ENCODE measurements around the gene ADGRA3.

DNA sequence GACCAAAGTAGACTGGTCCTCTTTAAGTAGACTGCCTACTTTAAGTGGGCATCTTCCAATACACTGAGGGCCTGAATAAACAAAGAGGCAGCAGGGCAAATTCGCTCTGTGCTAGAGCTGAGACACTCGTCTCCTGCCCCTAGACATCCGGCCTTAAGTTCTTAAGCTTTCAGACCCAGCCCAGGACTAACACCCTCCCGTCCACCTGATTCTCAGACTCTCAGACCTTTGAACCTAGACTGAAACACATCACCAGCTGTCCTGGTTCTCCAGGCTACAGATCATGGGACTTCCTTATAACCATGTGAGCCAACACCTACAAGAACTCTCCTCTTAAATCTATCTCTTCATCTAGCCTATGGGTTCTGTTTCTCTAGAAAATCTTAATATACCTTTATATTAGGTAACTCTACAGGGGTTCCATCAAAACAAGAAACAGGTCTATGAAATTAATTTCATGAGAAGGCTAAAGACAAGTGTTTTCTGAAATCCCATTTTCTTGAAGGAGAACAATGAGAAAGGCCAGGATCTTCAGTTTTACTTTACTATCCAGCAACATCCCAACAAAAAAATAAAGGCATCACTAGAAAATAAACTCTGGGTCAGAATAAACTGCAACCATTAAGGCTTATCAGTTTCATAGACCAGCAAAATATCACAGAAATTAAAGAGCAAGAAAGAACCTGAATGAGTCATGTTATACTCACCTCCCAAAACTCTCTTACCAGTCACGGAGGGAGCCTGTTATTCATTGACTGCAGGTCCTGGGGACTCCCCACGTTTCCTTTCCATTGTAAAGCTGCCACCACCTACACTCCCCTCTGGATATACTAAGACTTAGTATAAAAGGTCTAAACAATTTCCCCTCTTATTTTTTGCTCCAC, 14.8 kb downstream of the ADGRA3 start:
- TF ChIP-seq, protein P1, sequence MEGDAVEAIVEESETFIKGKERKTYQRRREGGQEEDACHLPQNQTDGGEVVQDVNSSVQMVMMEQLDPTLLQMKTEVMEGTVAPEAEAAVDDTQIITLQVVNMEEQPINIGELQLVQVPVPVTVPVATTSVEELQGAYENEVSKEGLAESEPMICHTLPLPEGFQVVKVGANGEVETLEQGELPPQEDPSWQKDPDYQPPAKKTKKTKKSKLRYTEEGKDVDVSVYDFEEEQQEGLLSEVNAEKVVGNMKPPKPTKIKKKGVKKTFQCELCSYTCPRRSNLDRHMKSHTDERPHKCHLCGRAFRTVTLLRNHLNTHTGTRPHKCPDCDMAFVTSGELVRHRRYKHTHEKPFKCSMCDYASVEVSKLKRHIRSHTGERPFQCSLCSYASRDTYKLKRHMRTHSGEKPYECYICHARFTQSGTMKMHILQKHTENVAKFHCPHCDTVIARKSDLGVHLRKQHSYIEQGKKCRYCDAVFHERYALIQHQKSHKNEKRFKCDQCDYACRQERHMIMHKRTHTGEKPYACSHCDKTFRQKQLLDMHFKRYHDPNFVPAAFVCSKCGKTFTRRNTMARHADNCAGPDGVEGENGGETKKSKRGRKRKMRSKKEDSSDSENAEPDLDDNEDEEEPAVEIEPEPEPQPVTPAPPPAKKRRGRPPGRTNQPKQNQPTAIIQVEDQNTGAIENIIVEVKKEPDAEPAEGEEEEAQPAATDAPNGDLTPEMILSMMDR (IDR thresholded peaks at IDR 0.05 in 4 of 5, conservative IDR thresholded peaks at IDR 0.05 in 1 of 5): no peak
- no peak for TF ChIP-seq POLR2A (IDR thresholded peaks at IDR 0.05)
